ENCODE measurements around the gene NAT10.

DNA sequence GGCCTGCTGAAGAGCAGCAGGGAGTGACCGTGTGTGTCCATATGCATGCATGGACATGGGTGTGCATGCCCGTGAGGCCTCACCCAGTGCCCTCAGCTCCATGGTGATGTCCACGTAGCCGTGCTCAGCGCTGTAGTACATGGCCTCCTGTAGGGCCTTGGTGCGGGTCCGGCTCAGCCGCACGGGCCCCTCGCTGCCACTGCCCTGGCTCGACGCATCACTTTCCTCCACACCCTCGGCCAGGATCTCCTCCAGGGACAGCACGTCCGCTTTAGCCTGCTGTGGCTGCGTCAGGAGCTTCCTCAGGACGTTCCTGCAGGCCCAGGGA, 57.0 kb downstream of the NAT10 start:
- TF ChIP-seq POLR2AphosphoS5 (IDR thresholded peaks at IDR 0.05; ENCODE audit: low read depth, low read length) (no peak), POLR2A (IDR thresholded peaks at IDR 0.05; ENCODE audit: low read depth, low read length) (no peak), TAF1 (IDR thresholded peaks at IDR 0.05; ENCODE audit: borderline replicate concordance, low read depth, low read length) (no peak)

Data from GM12892 (cell line).